MM.1S (cell line): Measurements from ENCODE around the gene EGFL8.

Source experiments
- DNase-seq: peaks from one replicate; pipeline ENCODE4 v3.0.0-alpha.2; 2015
- H2AFZ ChIP-seq: fragments of 300-600 bp; sonication (generic); 2 replicates; pipeline ENCODE4 v1.6.0; 2016; ENCODE audit warnings: antibody characterized with exemption, low read length
- H3F3A ChIP-seq: fragments of 300-600 bp; sonication (generic); 2 replicates; pipeline ENCODE4 v1.6.1; 2016; ENCODE audit warnings: mild to moderate bottlenecking, antibody characterized with exemption, low read length, moderate library complexity, mixed read lengths; ENCODE audit not compliant: insufficient read depth
- H3K27ac ChIP-seq: fragments of 300-600 bp; sonication (generic); 2 replicates; pipeline ENCODE4 v1.5.1; 2016; ENCODE audit warnings: mild to moderate bottlenecking, low read length
- H3K27me3 ChIP-seq: fragments of 300-600 bp; sonication (generic); replicated peaks from 2 replicates; pipeline ENCODE4 v1.6.0; 2016; ENCODE audit warnings: low read length; ENCODE audit not compliant: insufficient read depth
- H3K36me3 ChIP-seq: fragments of 300-600 bp; sonication (generic); replicated peaks from 2 replicates; pipeline ENCODE4 v1.6.1; 2016; ENCODE audit warnings: mild to moderate bottlenecking, low read length, mixed read lengths; ENCODE audit not compliant: insufficient read depth
- H3K4me1 ChIP-seq: fragments of 300-600 bp; sonication (generic); 2 replicates; pipeline ENCODE4 v1.6.1; 2016; ENCODE audit warnings: low read length, mixed read lengths
- H3K4me2 ChIP-seq: fragments of 300-600 bp; sonication (generic); 2 replicates; pipeline ENCODE4 v1.6.0; 2016; ENCODE audit warnings: low read depth, low read length
- H3K4me3 ChIP-seq: fragments of 300-600 bp; sonication (generic); 2 replicates; pipeline ENCODE4 v1.5.1; 2016; ENCODE audit warnings: low read length, mixed read lengths
- H3K79me2 ChIP-seq: fragments of 300-600 bp; sonication (generic); 2 replicates; pipeline ENCODE4 v1.6.1; 2016; ENCODE audit warnings: mixed run types, low read length, mixed read lengths
- H3K9ac ChIP-seq: fragments of 300-600 bp; sonication (generic); 2 replicates; pipeline ENCODE4 v1.6.1; 2016; ENCODE audit warnings: low read length, mixed read lengths
- H3K9me2 ChIP-seq: fragments of 300-600 bp; sonication (generic); replicated peaks from 2 replicates; pipeline ENCODE4 v1.6.1; 2016; ENCODE audit warnings: mild to moderate bottlenecking, low read length, mixed read lengths; ENCODE audit not compliant: insufficient read depth
- H3K9me3 ChIP-seq: fragments of 300-600 bp; sonication (generic); replicated peaks from 2 replicates; pipeline ENCODE4 v1.6.1; 2016; ENCODE audit warnings: mild to moderate bottlenecking, low read length, mixed read lengths; ENCODE audit not compliant: insufficient read depth
- H4K20me1 ChIP-seq: fragments of 300-600 bp; sonication (generic); 2 replicates; pipeline ENCODE4 v1.6.1; 2016; ENCODE audit warnings: mild to moderate bottlenecking, low read length, moderate library complexity, mixed read lengths; ENCODE audit not compliant: insufficient read depth
- CTCF ChIP-seq: fragments of 300-600 bp; sonication (generic); IDR thresholded peaks from 2 replicates; pipeline ENCODE4 v1.5.1; 2016; ENCODE audit warnings: antibody characterized with exemption, low read length, mixed read lengths
- EZH2 ChIP-seq: fragments of 300-600 bp; sonication (generic); optimal IDR thresholded peaks from 2 replicates; pipeline ENCODE3; 2017; ENCODE audit warnings: low read depth, mild to moderate bottlenecking, antibody characterized with exemption, low read length, mixed read lengths
- EZH2phosphoT487 ChIP-seq: fragments of 300-600 bp; sonication (generic); IDR thresholded peaks from 2 replicates; pipeline ENCODE4 v1.6.1; 2018; ENCODE audit warnings: antibody characterized with exemption, low read length

The EGFL8 gene

GRCh38 chr6:32156891-32157290 lies 7.5 kb upstream of the EGFL8 start:
- Histone ChIP-seq H3K4me2 (no peak overlapping the region), H4K20me1 (no peaks in the 10 kb centered on the region), H3K4me3 (no peak overlapping the region), H3K9ac (no peak overlapping the region), H3K9me2 (no peaks in the 10 kb centered on the region), H3K36me3 (no peaks in the 10 kb centered on the region), H3K4me1 (0 out of 2 replicates have a peak, but pooled peaks cover 4% of the 10 kb centered on the region), H3F3A (no peaks in the 10 kb centered on the region), H3K27ac (no peak overlapping the region), H3K9me3 (no peaks in the 10 kb centered on the region), H3K27me3 (peaks cover 24% of the 10 kb centered on the region), H3K79me2 (no peaks in the 10 kb centered on the region), H2AFZ (no peak overlapping the region)
- TF ChIP-seq EZH2 (no peak), EZH2phosphoT487 (no peak), CTCF (no peak)
- no peak for DNase-seq

DNA sequence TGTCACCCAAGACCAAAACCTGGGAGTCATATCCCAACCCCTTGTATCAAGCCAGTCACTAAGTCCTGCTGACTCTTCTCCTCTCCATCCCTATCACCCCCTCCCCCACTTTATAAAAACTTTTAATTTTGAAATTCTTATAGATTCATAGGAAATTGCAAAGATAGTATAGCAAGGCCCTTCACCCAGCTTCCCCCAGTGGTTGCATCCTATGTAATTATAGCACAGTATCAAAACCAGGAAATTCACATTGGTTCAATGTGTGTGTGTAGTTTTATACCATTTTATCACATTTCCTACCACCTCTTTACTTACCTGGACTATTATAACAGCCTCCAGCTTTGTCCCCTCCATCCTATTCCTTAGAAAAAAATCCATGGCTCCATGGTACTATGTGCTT lies 6.3 kb upstream of the EGFL8 start:
- H3K79me2 ChIP-seq = no peaks in the 10 kb centered on the region
- no peaks in the 10 kb centered on the region for H4K20me1 ChIP-seq
- peaks cover 12% of the 10 kb centered on the region for H3K27me3 ChIP-seq
- no peaks in the 10 kb centered on the region for H3K9me2 ChIP-seq
- no peak overlapping the region for H3K9ac ChIP-seq
- DNase-seq = no peak
- H3K4me1 ChIP-seq = 0 out of 2 replicates have a peak, but pooled peaks cover 4% of the 10 kb centered on the region
- no peaks in the 10 kb centered on the region for H3K9me3 ChIP-seq
- H2AFZ ChIP-seq = no peak overlapping the region
- H3K27ac ChIP-seq = no peak overlapping the region
- TF ChIP-seq EZH2 (no peak), EZH2phosphoT487 (no peak), CTCF (no peak)
- no peaks in the 10 kb centered on the region for H3F3A ChIP-seq
- H3K36me3 ChIP-seq = no peaks in the 10 kb centered on the region
- no peak overlapping the region for H3K4me2 ChIP-seq
- H3K4me3 ChIP-seq = no peak overlapping the region

- H3K4me1 ChIP-seq = no peaks in the 10 kb centered on the region
- TF ChIP-seq EZH2phosphoT487 (no peak), EZH2 (no peak), CTCF (no peak)
- no peak overlapping the region for H3K4me2 ChIP-seq
- no peaks in the 10 kb centered on the region for H3K79me2 ChIP-seq
- H3K27ac ChIP-seq = no peak overlapping the region
- H3K9me2 ChIP-seq = no peaks in the 10 kb centered on the region
- H2AFZ ChIP-seq = no peak overlapping the region
- H3K27me3 ChIP-seq = no peaks in the 10 kb centered on the region
- no peaks in the 10 kb centered on the region for H4K20me1 ChIP-seq
- no peaks in the 10 kb centered on the region for H3F3A ChIP-seq
- H3K36me3 ChIP-seq = no peaks in the 10 kb centered on the region
- H3K4me3 ChIP-seq = no peak overlapping the region
- no peak for DNase-seq
- H3K9ac ChIP-seq = no peak overlapping the region
- H3K9me3 ChIP-seq = no peaks in the 10 kb centered on the region
These were observed 686 bp upstream of the EGFL8 start for GRCh38 chr6:32163559-32164258.
